HEK293 (cell line): ENCODE measurements around the gene LRRN2.

Experiments used
- TCF7L2 ChIP-seq: IDR thresholded peaks from 2 replicates; pipeline ENCODE4 v1.6.1; 2011; ENCODE audit warnings: low read depth, mild to moderate bottlenecking, inconsistent platforms, low read length, moderate library complexity, borderline replicate concordance
- ZBTB7A ChIP-seq: fragments of 450-650 bp; formaldehyde crosslinking; IDR thresholded peaks from 2 replicates; pipeline ENCODE4 v1.5.1; 2016; ENCODE audit warnings: low read depth, missing biosample characterization, missing genetic modification characterization
- ZNF391 ChIP-seq: fragments of 450-650 bp; formaldehyde crosslinking; IDR thresholded peaks from 2 replicates; pipeline ENCODE4 v1.5.1; 2016; ENCODE audit warnings: low read depth, missing biosample characterization, missing genetic modification characterization, borderline replicate concordance
- ZNF529 ChIP-seq: fragments of 450-650 bp; formaldehyde crosslinking; IDR thresholded peaks from 2 replicates; pipeline ENCODE4 v1.5.1; 2017; ENCODE audit warnings: missing genetic modification characterization, missing biosample characterization; ENCODE audit not compliant: insufficient replicate concordance
- TF ChIP-seq, protein P1 (sequence below): fragments of 450-650 bp; formaldehyde crosslinking; IDR thresholded peaks from 2 replicates; pipeline ENCODE4 v1.5.1; 2016; ENCODE audit warnings: missing biosample characterization, missing genetic modification characterization
- TF ChIP-seq, protein P2 (sequence below): fragments of 450-650 bp; formaldehyde crosslinking; conservative IDR thresholded peaks from 2 replicates; pipeline ENCODE4 v1.5.1; 2016; ENCODE audit warnings: low read depth, missing biosample characterization, missing genetic modification characterization
- TF ChIP-seq, protein P3 (sequence below): fragments of 450-650 bp; IDR thresholded peaks from 2 replicates; pipeline ENCODE4 v1.5.1; 2018; ENCODE audit warnings: missing biosample characterization, missing genetic modification characterization

DNA sequence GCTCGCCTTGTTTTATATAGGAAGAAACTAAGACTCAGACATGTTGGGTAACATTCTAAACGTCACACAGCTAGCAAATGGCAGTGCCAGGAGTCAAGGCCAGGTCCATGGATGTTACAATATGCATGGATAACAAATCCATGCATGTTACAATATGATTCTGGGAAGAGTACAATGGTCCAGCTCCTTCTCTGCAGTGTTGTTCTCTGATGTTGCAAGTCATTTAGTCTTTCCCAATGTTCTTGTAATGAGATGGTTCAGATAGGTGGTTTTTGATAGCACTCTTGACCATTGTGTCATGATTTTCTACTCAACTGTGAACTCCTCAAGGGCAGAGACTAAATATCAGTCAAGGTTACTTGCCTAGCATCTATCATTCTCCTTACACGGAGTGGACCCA, 15.7 kb upstream of the LRRN2 start:
- TF ChIP-seq, protein P1, sequence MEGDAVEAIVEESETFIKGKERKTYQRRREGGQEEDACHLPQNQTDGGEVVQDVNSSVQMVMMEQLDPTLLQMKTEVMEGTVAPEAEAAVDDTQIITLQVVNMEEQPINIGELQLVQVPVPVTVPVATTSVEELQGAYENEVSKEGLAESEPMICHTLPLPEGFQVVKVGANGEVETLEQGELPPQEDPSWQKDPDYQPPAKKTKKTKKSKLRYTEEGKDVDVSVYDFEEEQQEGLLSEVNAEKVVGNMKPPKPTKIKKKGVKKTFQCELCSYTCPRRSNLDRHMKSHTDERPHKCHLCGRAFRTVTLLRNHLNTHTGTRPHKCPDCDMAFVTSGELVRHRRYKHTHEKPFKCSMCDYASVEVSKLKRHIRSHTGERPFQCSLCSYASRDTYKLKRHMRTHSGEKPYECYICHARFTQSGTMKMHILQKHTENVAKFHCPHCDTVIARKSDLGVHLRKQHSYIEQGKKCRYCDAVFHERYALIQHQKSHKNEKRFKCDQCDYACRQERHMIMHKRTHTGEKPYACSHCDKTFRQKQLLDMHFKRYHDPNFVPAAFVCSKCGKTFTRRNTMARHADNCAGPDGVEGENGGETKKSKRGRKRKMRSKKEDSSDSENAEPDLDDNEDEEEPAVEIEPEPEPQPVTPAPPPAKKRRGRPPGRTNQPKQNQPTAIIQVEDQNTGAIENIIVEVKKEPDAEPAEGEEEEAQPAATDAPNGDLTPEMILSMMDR (tag by site-specific recombination), result no peak
- TF ChIP-seq, protein P2, sequence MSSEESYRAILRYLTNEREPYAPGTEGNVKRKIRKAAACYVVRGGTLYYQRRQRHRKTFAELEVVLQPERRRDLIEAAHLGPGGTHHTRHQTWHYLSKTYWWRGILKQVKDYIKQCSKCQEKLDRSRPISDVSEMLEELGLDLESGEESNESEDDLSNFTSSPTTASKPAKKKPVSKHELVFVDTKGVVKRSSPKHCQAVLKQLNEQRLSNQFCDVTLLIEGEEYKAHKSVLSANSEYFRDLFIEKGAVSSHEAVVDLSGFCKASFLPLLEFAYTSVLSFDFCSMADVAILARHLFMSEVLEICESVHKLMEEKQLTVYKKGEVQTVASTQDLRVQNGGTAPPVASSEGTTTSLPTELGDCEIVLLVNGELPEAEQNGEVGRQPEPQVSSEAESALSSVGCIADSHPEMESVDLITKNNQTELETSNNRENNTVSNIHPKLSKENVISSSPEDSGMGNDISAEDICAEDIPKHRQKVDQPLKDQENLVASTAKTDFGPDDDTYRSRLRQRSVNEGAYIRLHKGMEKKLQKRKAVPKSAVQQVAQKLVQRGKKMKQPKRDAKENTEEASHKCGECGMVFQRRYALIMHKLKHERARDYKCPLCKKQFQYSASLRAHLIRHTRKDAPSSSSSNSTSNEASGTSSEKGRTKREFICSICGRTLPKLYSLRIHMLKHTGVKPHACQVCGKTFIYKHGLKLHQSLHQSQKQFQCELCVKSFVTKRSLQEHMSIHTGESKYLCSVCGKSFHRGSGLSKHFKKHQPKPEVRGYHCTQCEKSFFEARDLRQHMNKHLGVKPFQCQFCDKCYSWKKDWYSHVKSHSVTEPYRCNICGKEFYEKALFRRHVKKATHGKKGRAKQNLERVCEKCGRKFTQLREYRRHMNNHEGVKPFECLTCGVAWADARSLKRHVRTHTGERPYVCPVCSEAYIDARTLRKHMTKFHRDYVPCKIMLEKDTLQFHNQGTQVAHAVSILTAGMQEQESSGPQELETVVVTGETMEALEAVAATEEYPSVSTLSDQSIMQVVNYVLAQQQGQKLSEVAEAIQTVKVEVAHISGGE (tag by site-specific recombination), result no peak
- no peak for TF ChIP-seq ZNF529
- TF ChIP-seq, protein P3, sequence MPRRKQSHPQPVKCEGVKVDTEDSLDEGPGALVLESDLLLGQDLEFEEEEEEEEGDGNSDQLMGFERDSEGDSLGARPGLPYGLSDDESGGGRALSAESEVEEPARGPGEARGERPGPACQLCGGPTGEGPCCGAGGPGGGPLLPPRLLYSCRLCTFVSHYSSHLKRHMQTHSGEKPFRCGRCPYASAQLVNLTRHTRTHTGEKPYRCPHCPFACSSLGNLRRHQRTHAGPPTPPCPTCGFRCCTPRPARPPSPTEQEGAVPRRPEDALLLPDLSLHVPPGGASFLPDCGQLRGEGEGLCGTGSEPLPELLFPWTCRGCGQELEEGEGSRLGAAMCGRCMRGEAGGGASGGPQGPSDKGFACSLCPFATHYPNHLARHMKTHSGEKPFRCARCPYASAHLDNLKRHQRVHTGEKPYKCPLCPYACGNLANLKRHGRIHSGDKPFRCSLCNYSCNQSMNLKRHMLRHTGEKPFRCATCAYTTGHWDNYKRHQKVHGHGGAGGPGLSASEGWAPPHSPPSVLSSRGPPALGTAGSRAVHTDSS (tag by site-specific recombination), result no peak
- TF ChIP-seq ZBTB7A (tag by site-specific recombination), result no peak
- no peak for TF ChIP-seq TCF7L2
- no peak for TF ChIP-seq ZNF391
